DOHH2 (cell line): ENCODE data around the gene NKAIN2.

Experiments
- CTCF ChIP-seq: fragments of 200-600 bp; sonication (generic); IDR thresholded peaks from one replicate; pipeline ENCODE4 v1.5.1; 2014; ENCODE audit warnings: antibody characterized with exemption, mild to moderate bottlenecking, low read depth, low read length; ENCODE audit not compliant: poor library complexity, severe bottlenecking
- EZH2phosphoT487 ChIP-seq: fragments of 200-600 bp; sonication (generic); IDR thresholded peaks from 2 replicates; pipeline ENCODE4 v1.6.1; 2017; ENCODE audit warnings: borderline replicate concordance, mild to moderate bottlenecking, antibody characterized with exemption, low read length, moderate library complexity, mixed read lengths

- TF ChIP-seq CTCF (no peak), EZH2phosphoT487 (no peak)
These were observed 1.3 kb upstream of the NKAIN2 start for GRCh38 chr6:123802351-123802696.
